GM19438 (cell line): ENCODE data around the gene ORAI1.
A peak's percentile ranks its signal among the peaks of the same experiment; 100 is the strongest.
"Not testable (repeated sequence)": the region's sequence is repeated elsewhere in the genome, so short reads cannot be mapped to it uniquely, and the experiment has no call there.

Experiments used
- ATAC-seq: cut with Tn5 transposase; IDR thresholded peaks from one replicate; pipeline ENCODE4 v1.9.1; 2021; ENCODE audit warnings: low read depth; ENCODE audit not compliant: unreplicated experiment

The ORAI1 gene

DNA sequence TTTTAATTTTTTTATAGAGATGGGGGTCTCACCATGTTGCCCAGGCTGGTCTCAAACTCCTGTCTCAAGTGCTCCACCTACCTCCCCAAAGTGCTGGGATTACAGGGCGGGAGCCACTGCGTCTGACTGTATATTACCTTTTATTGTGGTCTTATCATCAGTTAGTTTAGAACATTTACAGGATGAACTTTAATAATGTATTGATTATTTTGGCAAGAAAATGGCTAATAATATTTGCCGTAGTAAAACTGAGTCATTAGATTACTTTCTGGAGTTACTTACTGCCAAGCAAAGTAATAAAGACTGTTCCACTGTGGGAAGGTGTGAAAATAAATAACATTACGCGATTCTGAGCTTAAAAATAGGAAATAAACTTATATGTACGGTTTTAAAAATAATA is 23.6 kb upstream of the ORAI1 start:
- no peak for ATAC-seq

DNA sequence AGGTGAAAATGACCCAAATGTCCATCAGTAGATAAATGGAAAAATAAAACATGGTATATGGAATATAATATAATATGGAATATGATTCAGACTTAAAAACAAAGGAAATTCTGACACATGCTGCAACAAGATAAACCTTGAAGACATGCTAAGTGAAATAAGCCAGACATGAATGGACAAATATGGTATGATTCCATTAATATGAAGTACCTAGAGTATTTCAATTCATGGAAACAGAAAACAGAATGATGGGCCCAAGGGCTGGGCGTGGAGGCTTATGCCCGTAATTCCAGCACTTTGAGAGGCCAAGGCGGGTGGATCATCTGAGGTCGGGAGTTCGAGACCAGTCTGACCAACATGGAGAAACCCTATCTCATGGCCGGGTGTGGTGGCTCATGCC is 22.7 kb upstream of the ORAI1 start:
- ATAC-seq = no peak

GRCh38 chr12:121608301-121608700 is 18.0 kb upstream of the ORAI1 start:
- no peak for ATAC-seq

DNA sequence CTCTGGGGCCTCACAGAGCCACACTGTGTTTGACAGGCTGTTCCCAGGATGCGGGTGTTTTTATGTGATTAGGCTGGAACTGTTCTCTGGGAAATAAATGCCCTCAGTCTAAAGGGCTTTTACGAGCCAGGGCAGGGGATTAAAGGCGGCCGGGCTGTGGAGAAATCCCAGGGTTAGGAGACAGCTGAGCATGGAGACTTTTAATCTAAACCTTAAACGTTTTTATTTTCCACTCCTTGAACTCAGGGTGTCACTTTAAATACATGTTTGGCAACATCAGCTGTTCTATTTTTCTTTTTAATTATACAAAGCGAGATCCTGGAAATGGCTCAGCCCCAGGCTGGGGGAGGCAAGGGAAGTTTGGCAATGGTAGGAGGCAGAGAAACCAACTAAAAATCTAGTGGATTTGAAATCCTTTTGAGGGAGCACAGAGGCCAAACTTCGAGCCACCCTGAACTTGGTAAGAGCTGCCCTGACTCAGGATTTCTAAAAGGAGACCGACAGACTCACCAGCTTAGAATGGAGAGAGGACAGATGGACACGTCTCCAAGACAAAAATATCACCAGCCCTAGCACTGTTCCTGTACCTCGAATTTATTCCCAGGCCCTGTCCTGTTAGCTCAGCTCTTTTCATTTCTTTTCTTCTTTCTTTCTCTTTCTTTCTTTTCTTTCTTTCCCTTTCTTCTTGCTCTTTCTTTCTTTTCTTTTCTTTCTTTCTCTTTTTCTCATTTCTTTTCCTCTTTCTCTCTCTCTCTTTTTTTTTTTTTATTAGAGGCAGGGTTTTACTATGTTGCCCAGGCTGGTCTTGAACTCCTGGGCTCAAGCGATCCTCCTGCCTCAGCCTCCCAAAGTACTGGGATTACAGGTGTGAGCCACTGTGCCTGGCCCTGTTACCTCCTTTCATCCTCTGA is 15.8 kb upstream of the ORAI1 start:
- ATAC-seq = no peak

DNA sequence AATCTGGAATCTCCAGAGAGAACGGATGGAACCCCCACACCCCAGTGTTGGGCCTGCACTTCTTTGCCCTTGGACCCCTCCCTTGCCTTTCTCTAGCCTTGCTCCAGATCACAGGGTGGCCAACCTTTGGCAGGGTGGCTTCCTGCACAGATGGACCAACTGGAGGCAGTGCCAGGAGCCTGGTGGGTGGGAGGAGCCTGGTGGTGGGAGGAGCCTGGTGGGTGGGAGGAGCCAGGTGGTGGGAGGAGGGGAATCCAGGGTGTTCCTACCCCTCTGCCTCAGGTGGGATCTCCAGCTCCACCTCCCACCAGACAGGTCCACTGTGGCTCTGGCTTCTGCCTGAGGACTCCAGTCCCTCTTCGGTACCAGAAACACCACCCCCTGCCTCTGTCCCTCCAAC is 15.0 kb upstream of the ORAI1 start:
- ATAC-seq = no peak

DNA sequence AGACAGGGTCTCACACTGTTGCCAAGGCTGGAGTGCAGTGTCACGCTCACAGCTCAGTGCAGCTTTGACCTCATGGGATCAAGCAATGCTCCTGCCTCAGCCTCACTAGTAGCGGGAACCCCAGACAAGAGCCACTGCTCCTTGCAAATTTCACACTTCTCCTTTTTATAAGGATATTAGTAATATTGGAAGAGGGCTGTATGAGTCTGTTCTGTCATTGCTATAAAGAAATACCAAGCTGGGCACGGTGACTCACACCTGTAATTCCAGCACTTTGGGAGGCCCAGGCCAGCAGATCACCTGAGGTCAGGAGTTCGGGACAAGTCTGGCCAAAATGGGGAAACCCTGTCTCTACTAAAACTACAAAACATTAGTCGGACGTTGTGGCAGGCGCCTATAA is 12.9 kb upstream of the ORAI1 start:
- no peak for ATAC-seq

GRCh38 chr12:121614872-121615467 is 11.4 kb upstream of the ORAI1 start:
- no peak for ATAC-seq

- no peak for ATAC-seq
These were observed 7.6 kb upstream of the ORAI1 start for GRCh38 chr12:121618659-121619233.

- ATAC-seq = no peak
These were observed 5.9 kb upstream of the ORAI1 start for GRCh38 chr12:121620333-121620891.

- peak; percentile 29 for ATAC-seq
These were observed 717 bp downstream of the ORAI1 start for GRCh38 chr12:121626853-121627640.

GRCh38 chr12:121628037-121628436 is 1.7 kb downstream of the ORAI1 start:
- no peak for ATAC-seq

DNA sequence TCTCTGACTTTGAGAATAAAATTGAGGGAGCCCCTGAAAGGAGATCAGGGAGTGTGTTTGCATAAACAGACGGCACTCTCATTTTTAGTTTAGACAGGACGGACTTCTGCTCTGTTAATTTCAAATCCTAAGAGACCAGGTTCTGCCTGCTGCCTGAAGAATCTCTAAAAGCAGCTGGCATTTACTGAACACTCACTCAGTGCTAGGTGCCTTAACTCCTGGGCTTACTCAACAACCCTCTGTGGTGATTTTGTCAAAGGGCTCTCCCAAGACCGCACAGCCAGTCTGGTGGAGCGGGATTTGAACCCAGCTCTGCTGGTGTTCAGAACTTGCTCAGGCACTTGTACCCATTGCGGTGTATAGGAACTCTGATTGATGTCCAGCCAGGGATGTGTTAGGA is 2.2 kb downstream of the ORAI1 start:
- no peak for ATAC-seq

DNA sequence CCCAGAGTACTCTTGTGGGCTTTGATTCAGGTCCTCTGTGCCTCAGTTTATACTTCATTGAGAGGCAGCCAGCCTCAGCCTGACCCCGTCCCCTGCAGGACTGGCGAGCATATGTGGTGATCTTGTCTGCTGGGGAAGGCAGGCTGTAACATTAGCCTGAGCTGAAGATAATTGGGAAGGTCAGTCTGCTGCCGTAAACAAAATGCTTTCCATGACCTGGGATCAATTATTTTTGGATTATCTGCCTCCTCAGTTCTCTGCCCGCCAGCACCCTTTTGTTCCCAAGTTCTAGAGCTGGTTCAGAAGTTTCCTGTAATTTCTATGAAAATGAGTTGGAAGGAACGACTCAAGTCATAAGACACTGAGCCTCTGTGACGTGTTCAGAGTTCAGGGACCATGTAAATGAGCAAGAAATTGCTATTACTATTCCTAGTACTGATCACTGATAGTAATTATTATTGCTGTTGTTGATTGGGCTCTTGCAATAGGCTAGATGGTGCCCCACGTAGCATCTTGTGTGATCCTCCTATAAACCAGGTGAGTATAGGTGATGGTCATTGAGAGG is 4.5 kb downstream of the ORAI1 start:
- no peak for ATAC-seq

DNA sequence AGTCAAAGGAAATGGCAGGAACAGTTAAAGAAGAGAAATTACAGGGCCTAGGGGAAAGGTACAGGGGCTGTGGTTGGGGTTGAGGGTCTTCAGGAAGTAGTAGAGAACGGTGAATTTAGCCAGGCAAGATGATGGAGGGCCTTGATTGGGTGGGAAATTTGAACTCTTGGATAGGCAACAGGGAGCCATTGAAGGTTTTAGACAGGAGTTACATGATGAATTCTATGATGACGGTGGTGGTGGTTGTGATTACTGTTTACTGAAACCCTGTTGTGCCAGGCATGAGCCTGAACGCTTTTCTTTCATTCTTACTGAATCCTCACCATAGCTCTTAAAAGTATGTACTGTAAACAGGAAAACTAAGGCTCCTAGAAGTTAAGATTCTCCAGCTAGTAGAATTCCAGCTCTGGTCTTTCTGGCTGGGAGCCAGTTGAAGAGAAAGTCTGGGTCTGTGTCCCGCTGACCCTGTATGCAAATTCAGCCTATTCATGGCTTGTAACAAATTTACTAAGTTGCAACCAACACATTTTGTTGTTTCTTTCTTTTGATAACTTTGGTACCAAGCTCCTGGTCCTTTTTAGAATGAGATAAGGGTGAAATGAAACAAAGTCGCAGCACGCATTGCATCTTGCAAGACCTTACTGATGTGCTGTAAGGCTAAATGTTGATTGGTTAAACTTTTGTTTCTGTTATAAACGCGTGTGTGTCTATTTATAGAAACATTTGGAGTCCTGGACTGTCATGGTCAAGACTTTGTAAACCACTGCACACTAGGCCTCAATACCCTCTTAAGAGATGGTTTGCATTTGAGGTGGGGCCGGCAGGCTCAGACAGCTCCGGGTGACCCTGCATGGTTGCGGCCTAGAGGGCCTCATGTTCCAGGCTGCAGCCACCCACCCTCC is 6.0 kb downstream of the ORAI1 start:
- no peak for ATAC-seq

- not testable (repeated sequence) for ATAC-seq
These were observed 7.5 kb downstream of the ORAI1 start for GRCh38 chr12:121633833-121634196.

DNA sequence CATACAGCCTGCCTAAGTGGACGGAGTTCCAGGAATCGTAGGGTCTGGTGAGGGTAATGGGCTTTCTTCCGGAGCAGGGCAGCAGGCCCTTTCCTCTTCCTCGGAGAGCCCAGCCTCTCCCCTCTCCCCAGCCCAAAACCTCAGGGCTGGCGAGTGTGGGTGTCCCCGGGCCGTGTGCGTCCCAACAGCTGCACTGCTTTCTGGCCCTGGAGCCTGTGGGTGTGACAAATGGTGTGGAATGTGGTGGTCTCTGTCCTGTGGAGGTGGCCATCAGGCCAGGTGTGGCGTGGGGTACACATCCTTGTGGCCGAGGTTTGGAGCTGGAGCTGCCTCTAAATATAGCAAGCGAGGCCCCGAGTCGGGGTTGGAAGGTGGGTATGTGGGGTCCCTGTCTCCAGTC is 8.5 kb downstream of the ORAI1 start:
- ATAC-seq = no peak

DNA sequence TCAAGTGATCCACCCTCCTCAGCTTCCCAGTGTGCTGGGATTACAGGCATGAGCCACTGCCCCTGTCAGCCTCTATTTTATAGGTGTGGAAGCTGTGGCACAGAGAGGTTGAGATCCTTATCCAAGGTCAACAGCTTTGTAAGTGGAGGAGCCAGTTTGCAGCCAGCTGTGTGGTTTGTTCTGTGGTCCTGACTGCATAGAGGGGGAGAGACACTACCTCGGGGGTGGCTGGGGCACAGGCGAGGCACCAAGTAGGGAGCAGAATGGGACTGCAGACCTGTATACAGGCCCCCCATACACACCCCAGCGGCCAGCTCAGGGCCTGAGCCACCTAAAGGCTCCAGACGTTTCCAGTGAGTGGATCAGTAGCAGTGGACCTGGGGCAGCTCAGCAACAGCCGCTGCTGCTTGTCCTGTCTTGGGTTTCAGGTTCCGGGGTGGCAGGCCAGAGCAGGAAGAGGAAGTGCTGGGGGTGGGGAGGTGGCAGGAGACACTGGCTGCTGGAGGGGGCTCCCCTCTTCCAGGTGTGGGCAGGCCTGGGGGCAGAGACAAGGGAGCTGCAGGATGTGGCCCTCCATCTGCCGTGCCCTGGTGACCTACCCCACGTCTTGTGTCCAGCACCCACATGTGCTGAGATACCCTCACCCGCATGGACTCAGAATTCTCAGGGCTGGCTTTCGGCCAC is 11.0 kb downstream of the ORAI1 start:
- peak; percentile 80 for ATAC-seq

DNA sequence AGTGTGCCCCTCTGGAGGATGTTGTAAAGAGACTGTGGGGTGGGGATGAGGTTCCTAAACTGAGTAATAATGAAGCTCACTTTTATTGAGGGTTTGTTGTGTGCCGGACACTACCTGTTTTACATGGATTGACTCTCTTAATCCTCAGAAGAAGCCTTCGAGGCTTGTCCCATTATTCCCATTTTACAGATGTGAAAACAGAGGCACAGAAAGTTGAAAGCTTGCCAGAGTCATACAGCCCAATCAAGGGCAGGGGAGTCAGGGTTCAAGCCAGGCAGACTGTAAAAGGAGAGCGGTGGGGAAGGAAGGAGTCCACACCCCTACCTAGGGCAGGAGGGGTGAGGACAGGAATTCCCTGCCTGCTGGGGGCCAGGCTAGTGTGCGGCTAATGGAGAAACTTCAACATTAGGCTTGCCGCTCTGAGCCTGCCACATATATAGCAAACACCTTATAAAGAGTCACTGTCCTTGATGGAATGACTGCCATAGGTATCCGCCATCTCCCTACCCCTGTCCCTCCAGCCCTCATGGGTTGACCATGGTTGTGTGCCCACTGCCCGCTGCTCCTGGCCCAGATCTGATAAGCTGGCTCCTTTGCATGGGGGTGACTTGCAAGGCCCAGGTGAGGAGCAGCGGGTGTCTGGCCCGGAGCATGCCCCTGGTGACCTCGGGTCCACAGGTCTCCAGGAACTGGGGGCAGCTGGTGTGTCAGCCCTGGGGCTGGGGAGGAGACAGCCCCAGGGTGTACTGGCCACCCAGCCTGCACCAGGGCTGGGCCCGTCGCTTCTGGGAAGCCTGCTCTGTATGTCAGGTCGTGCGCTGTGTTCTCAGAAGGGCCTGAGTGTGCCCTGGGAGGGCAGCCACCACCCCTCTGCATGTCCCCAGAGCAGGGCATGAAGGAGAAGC is 12.2 kb downstream of the ORAI1 start:
- no peak for ATAC-seq
